HL-60 (cell line): Measurements from ENCODE around the gene BHLHE23.

ENCODE experiments used
- DNase-seq, 2 experiments: peaks; one replicate each; pipeline ENCODE4 v3.0.0-alpha.2; 2010 to 2020; ENCODE audit warnings: low read depth in 1 of 2, low spot score in 1 of 2
- H3K27ac ChIP-seq: fragments of 250-450 bp; sonication (Bioruptor Pico); replicated peaks from 2 replicates; pipeline ENCODE4 v1.5.1; 2020; ENCODE audit warnings: mild to moderate bottlenecking, moderate library complexity
- H3K27me3 ChIP-seq: fragments of 250-450 bp; sonication (Bioruptor Pico); 2 replicates; pipeline ENCODE4 v1.5.1; 2021; ENCODE audit warnings: mild to moderate bottlenecking, moderate library complexity; ENCODE audit not compliant: insufficient read depth, poor library complexity, severe bottlenecking
- H3K4me3 ChIP-seq: replicated peaks from 2 replicates; pipeline ENCODE4 v1.5.1; 2011; ENCODE audit warnings: mild to moderate bottlenecking, control low read depth, low read length; ENCODE audit not compliant: insufficient read depth
- CTCF ChIP-seq: IDR thresholded peaks from one replicate; pipeline ENCODE4 v1.5.1; 2011; ENCODE audit warnings: low read length, control low read depth, inconsistent platforms; ENCODE audit not compliant: insufficient read depth
- GABPA ChIP-seq: IDR thresholded peaks from 2 replicates; pipeline ENCODE4 v1.6.1; 2012; ENCODE audit warnings: low read depth
- POLR2AphosphoS5 ChIP-seq: IDR thresholded peaks from 2 replicates; pipeline ENCODE4 v1.6.1; 2012; ENCODE audit warnings: low read depth
- REST ChIP-seq: IDR thresholded peaks from 2 replicates; pipeline ENCODE4 v1.6.1; 2012; ENCODE audit warnings: low read depth; ENCODE audit not compliant: insufficient replicate concordance
- SPI1 ChIP-seq: IDR thresholded peaks from 2 replicates; pipeline ENCODE4 v1.6.1; 2012; ENCODE audit warnings: low read depth, mild to moderate bottlenecking, borderline replicate concordance

BHLHE23 gene

GRCh38 chr20:62991863-62992262 is 14.9 kb downstream of the BHLHE23 start:
- Histone ChIP-seq H3K27ac (no peak overlapping the region), H3K4me3 (no peak overlapping the region), H3K27me3 (peaks cover 17% of the 10 kb centered on the region)
- DNase-seq: no peak
- TF ChIP-seq SPI1 (no peak), POLR2AphosphoS5 (no peak), CTCF (no peak), REST (no peak), GABPA (no peak)

GRCh38 chr20:62991196-62991807 is 15.5 kb downstream of the BHLHE23 start:
- H3K27me3 ChIP-seq: peaks cover 14% of the 10 kb centered on the region
- H3K4me3 ChIP-seq: no peak overlapping the region
- DNase-seq: no peak
- no peak for TF ChIP-seq REST
- TF ChIP-seq GABPA: no peak
- TF ChIP-seq CTCF: no peak
- no peak for TF ChIP-seq SPI1
- TF ChIP-seq POLR2AphosphoS5: no peak
- no peak overlapping the region for H3K27ac ChIP-seq

- peaks cover 14% of the 10 kb centered on the region for H3K27me3 ChIP-seq
- H3K27ac ChIP-seq: no peak overlapping the region
- DNase-seq: no peak
- H3K4me3 ChIP-seq: no peak overlapping the region
- no peak for TF ChIP-seq POLR2AphosphoS5
- TF ChIP-seq CTCF: no peak
- no peak for TF ChIP-seq SPI1
- TF ChIP-seq REST: no peak
- no peak for TF ChIP-seq GABPA
Observed at GRCh38 chr20:62990306-62990825, 16.4 kb downstream of the BHLHE23 start.
